ENCODE results near the gene PDK2.
"Not testable (repeated sequence)": the region's sequence is repeated elsewhere in the genome, so short reads cannot be mapped to it uniquely, and the experiment has no call there.

GRCh38 chr17:50061713-50062045 is 33.5 kb upstream of the PDK2 start:
- not testable (repeated sequence) for TF ChIP-seq POLR2A, POLR2AphosphoS5, POU2F2 (IDR thresholded peaks at IDR 0.05; ENCODE audit: low read depth, low read length)

Measured in GM12891 (cell line).